Left hindlimb (tissue), 1 donor: ENCODE data around the gene PLEKHM3.
"Not testable (repeated sequence)": the region's sequence is repeated elsewhere in the genome, so short reads cannot be mapped to it uniquely, and the experiment has no call there.

Experiments
- DNase-seq: peaks from one replicate; pipeline ENCODE4 v3.0.0-alpha.2; 2018

Gene PLEKHM3

DNA sequence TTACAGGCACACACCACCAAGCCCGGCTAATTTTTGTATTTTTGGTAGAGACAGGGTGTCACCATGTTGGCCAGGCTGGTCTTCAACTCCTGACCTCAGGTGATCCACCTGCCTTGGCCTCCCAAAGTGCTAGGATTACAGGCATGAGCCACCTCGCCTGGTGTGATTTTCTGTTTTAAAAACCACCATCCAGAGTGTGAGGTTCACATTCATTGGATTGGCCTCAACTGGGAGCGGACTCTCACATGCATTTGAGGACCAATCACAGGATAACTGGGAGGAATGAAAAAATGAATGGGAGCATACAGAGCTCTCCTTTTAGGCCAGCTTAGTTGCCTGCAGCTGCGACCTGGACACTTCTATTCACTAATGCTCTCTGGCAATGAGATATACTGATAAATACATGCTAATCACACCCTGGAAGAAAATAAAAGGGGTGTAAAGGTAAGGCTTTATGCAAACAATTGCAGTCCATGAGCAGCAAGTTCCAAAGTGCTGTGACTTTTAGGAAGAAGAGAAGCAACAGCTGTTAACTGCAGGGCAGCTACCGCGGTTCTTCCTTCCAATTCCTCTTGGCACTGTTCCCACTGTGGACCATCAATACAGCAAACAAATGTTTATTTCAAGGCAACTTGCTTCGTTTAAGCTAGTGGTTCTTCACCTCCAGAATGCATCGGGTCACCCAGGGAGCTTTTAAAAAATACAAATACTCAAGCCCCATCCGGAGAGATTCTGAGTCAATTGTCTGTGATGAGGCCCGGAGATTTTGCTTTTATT lies 206.1 kb downstream of the PLEKHM3 start:
- DNase-seq = no peak

DNA sequence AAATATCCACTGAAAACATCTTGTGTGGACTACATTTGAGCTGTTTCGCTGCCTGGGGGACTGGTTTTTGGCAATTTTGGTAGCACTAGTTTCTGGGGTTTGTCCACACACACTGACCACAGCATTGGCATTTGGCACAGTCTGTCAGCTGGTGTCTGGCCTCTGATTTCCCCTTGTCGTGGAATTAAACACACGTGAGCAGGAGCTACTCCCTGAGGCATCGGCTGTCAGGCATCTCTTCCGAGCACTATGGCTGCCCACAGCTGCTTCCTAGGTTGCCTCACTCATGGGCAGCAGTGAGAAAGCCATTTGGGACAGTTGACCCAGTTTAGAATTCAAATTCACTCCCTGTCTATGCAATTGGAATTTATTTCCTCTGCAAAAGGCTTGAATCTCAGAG lies 208.8 kb downstream of the PLEKHM3 start:
- DNase-seq = no peak

GRCh38 chr2:207815254-207815653 lies 210.1 kb downstream of the PLEKHM3 start:
- DNase-seq = no peak

DNA sequence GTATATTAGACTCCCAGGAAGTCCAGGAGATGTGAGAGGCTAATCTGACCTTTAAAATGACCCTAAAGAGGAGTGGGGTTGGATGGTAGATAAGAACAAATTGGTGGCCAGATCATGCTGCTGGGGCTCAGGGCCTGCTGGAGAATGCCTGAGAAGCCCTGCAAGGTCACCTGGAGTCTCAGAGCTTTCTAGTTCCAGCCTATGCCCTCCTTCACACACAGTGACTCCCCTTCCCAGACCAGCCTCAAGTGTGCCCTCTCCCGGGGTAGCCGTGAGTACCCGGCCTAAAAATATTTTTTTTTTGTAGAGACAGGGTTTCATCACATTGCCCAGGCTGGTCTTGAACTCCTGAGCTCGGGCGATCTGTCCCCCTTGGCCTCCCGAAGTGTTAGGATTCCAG lies 211.4 kb downstream of the PLEKHM3 start:
- DNase-seq = no peak

DNA sequence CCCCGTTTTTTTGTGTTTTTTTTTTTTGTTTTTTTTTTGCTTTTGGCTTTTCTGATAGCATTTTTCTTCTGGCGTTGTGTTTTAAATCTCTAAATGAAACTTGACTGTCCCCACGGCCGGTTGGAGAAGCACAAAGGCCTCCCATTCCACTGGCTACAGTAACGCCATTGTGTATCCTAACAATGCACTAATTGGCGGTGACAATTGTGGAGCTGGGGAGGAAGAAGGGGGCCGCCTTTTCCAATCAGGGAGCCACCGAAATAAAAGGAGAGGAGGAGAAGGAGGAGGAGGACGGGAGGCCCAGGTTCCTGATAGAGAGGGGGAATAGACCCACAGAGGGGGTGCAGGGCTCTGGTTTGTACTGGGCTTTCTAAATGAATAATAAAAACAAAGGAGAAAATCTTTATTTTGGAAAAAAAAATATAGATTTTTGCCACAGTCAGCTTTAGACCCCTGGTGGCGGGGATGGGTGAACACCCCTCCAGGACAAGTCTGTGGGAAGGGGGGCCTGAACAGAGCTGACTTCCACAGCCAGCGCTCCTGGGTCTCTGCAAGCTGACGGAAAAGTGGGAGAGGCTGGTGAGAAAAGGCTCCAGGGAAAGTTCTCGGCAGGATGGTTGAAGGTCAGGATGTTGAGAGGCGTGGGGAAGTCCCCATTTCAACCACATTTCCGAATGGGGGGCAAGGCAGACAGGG lies 212.0 kb downstream of the PLEKHM3 start:
- no peak for DNase-seq

DNA sequence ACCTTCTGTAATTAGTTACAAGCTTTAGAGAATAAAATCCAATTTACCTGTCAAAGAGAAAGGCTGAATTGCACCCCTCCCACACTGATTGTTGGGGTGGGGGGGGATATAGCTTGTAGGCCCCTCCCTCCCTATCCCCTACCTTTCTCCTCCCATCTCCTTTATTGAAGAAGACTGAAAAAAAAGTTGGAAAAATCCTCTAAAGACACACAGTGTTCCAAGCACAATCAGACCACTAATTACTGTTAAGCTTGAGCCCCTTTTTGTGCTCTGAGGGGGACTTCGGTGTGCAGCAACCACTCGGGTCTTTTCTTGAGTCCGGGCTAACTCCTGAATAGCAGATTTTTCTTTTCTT lies 212.6 kb downstream of the PLEKHM3 start:
- DNase-seq = no peak

DNA sequence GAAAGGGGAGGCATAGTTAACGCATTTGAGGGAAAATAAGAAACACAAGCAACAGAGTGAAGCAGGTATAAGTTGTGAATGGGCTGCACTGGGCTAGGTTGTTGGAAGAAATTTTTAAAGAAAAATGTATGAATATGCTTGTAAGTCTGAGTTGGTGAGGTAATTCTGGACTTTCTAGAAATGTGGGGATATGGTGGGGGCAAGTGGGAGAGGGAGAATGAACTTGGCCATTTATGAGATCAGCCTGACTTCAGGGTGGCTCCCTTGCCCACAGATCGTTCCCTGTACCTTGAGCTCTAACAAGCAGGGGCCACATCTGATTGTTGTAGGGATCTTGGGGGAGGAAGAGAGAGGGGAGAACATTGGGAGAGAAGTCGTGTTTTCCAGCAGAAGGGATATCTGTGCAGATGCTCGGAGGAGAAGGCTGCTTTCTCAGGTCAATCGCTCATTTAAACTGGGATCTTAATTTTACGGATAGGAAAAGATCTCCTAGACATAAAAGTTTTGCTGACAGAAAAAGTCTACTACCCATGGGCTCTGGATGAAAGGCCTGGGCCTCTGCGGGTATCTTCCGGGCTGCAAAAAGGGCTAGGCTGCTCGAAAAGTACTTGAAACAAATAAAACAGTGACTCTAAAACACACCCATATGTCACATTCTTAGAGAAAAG lies 213.1 kb downstream of the PLEKHM3 start:
- DNase-seq = no peak

DNA sequence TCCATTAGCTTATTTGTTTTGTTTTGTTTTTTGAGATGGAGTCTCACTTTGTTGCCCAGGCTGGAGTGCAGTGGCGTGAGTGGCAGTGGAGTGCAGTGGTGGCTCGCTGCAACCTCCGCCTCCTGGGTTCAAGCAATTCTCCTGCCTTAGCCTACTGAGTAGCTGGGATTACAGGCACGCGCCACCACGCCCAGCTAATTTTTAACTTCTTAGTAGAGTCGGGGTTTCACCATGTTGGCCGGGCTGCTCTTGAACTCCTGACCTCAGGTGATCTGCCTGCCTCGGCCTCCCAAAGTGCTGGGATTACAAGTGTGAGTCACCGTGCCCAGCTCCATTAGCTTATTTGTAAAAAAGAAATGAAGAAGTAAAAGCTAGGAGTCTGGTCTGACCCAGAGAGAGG lies 213.7 kb downstream of the PLEKHM3 start:
- not testable (repeated sequence) for DNase-seq

- no peak for DNase-seq
Observed at GRCh38 chr2:207810200-207810788, 215.0 kb downstream of the PLEKHM3 start.

- DNase-seq = no peak
Observed at GRCh38 chr2:207808119-207808518, 217.2 kb downstream of the PLEKHM3 start.

- DNase-seq = no peak
Observed at GRCh38 chr2:207807516-207807915, 217.8 kb downstream of the PLEKHM3 start.

- DNase-seq = no peak
Observed at GRCh38 chr2:207805566-207806226, 219.6 kb downstream of the PLEKHM3 start.

GRCh38 chr2:207802650-207803049 lies 222.7 kb downstream of the PLEKHM3 start:
- DNase-seq = no peak

GRCh38 chr2:207801259-207801658 lies 224.1 kb downstream of the PLEKHM3 start:
- DNase-seq = no peak

- no peak for DNase-seq
Observed at GRCh38 chr2:207796585-207797350, 228.6 kb downstream of the PLEKHM3 start.

DNA sequence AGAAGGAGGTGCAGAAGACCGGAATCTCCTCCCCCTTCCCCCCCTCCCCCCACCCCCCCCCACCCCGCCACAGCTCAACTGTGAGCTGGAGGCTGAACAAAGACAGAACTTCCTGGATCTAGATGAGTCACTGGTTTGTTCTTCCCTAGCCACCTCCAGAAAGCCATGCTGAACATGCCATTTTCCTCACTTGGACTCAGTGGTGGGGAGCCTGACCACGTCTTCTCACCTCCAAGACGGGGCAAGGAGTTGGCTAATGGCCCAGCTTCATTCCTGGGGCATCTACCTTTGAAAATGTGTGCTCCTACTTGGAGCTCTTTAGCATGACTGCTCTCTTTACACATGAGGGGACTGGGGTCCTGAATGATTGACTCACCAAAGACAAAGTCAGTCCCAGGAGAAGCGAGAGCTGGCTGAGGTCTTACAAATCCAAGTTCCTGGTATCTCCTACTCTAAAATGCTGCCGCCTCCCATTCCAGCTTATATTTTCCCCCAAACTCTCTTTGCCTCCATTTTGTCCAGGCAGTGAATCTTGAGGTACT lies 233.0 kb downstream of the PLEKHM3 start:
- no peak for DNase-seq

DNA sequence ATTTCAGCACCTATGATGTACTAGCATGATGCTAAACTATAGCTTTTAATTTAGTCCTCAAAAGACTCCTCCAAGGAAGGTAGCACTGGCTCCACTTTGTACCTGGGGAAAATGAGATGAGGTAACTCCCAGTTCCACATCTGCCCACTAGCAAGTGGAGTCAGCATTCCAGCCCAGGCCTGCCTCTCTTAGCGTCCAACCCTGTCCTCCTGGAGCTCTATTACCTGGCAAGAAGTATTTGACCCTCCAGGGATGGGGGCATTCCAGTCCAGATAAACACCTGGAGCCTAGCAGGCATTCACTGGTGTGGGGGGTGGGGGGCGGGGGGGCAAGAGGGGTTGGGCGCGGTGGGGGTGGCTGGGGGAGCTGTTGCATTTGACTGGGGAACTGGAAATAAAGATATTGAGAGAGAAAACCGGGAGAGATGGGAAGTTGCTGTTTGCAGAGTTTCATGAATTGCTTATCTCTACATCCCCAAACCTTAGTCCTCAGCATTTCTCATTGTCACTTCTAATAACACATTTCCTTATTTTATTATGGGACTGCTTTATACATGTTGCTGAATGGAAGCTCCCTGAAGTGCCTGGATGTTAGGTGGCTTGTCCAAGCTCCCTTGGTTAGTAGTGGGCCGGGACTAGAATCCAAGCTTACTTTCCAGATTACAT lies 233.6 kb downstream of the PLEKHM3 start:
- DNase-seq = no peak

GRCh38 chr2:207790898-207791297 lies 234.4 kb downstream of the PLEKHM3 start:
- no peak for DNase-seq

DNA sequence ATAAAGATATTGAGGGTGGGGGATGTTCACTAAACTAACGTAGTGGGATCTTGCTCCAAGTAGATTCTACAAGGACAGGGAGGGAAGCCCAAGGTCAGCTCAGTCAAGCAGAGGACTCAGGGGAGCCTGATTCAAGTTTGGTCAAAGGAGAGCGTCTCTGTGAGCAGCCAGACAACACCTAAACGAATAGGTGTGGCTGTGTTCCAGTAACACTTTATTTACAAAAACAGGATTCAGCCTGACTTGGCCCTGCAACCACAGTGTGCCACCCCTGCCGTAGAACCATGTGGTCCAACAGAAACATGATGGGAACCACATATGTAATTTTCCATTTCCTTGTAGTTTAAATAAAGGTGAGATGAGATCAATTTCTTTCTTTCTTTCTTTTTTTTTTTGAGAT lies 237.5 kb downstream of the PLEKHM3 start:
- DNase-seq = no peak

DNA sequence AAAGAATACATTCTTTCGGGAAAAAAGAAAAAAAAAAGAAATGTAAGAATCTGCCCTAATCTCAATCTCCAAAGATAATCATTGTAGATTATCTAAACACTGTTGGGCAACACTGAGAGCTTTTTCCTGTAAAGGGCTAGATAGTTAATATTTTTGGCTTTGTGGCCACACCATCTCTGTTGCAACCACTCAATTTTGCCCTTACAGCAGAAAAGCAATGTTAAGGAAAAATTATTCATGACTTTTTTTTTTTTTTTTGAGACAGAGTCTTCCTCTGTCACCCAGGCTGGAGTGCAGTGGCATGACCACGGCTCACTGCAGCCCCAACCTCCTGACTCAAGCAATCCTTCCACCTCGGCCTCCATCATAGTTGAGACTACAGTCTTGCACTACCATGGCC lies 238.3 kb downstream of the PLEKHM3 start:
- DNase-seq = no peak

DNA sequence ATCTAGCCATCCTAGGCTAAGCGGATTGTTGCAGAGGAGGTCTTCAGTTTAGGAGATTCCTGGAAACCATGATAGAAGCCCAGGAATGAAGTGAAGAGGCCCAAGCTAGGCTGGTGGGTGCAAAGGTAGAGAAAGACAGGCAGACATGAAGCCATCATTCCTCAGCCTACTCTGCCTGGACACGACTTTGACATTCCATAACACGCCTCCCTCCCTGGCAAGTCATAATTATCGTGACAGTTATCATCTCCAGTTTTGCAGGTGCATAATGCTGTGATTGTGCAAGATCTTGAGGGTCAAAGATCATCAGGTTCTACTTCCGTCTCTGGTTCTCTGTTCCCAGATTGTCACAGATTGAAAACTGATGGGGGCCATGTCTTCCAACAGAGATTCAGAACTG lies 240.4 kb downstream of the PLEKHM3 start:
- DNase-seq = no peak
